Muscle of leg (tissue), 11 donors: Measurements from ENCODE around the gene FBN1. TPM values are rescaled to one million over a fixed set of nuclear protein-coding genes. Genes with fewer than 3 reads are reported as not detected.

Experiments used
- DNase-seq: peaks from one replicate; pipeline ENCODE4 v3.0.0; 2013
- H3K27ac ChIP-seq: one replicate; pipeline ENCODE4 v1.5.1; 2013; ENCODE audit warnings: mild to moderate bottlenecking, low read length, control low read depth
- H3K27me3 ChIP-seq: one replicate; pipeline ENCODE4 v1.6.1; 2013; ENCODE audit warnings: low read length; ENCODE audit not compliant: control insufficient read depth, insufficient read depth
- H3K36me3 ChIP-seq: one replicate; pipeline ENCODE4 v1.6.1; 2013; ENCODE audit warnings: low read length; ENCODE audit not compliant: control insufficient read depth, insufficient read depth
- H3K4me1 ChIP-seq: one replicate; pipeline ENCODE4 v1.6.1; 2013; ENCODE audit warnings: low read length; ENCODE audit not compliant: control insufficient read depth, insufficient read depth
- H3K4me3 ChIP-seq: one replicate; pipeline ENCODE4 v1.5.1; 2013; ENCODE audit warnings: low read length, control low read depth
- H3K9me3 ChIP-seq: replicated peaks from 2 replicates; pipeline ENCODE4 v1.6.1; 2013; ENCODE audit warnings: low read depth, low read length; ENCODE audit not compliant: control insufficient read depth
- WGBS: methylation state at CpG from one replicate; pipeline ENCODE4 v1.1.5; 2013; ENCODE audit warnings: missing lambda C conversion rate; ENCODE audit not compliant: insufficient coverage; 5-methylcytosine and 5-hydroxymethylcytosine counted together
- polyA plus RNA-seq, 8 donors: library from polyadenylated mRNA; unstranded; fragments of 120-200 nt; gene quantifications; one replicate each; pipeline versions ENCODE4 v1.2.1 to v1.2.3, GENCODE V29; 2013; ENCODE audit warnings: inconsistent platforms in 1 of 8, low replicate concordance in 1 of 8; ENCODE audit not compliant: insufficient read length in 8 of 8, insufficient read depth in 1 of 8
- total RNA-seq: library from RNA; stranded (reverse); fragments of 120-200 nt; gene quantifications from one replicate; pipeline ENCODE4 v1.2.4, GENCODE V29; 2013

Gene FBN1
- total and polyA plus RNA-seq, 9 donors = 137 to 392 (median 243) TPM

DNA sequence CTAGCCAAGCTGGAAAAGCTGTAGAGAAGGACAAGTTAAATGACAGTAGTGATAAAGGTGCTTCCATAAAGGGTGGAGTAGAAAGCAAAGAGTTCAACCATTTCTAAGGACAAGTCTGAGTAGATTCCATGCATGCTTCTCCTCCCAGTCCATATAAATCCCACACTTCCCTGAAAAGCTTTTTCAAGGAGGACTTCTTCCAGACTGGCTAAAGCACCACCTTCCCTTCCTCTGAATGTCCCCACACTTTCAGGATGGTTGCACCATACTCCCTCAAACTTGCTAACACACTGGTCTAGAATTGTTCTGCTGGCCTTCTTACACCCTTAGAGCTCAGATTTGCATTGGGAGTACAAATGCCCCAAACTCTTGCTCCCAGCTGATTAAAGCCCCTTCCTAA lies 40.9 kb downstream of the FBN1 start:
- Histone ChIP-seq H3K4me3 (no peak overlapping the region), H3K9me3 (no peaks in the 10 kb centered on the region), H3K36me3 (peaks cover 28% of the 10 kb centered on the region), H3K27me3 (no peaks in the 10 kb centered on the region), H3K4me1 (peaks cover 5% of the 10 kb centered on the region), H3K27ac (peak overlapping the region; percentile 6)
- DNase-seq = no peak

DNA sequence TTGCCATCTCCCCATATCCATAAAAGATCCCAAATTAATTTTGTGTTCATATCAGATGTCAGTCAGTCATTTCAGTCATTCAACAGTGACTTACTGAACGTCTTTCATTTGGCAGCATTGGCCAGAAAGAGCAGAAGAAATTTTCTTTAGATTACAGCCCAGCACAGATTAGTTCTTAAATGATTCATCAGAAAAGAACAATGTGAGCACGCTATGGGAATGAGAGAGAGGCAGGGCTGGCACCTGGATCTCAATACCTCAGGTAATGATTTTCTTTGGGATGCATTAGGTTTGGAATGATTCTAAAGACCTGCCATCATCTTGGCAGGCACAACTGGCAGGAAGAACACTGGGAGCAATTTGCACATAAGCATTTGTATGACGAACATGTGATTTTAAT lies 41.6 kb downstream of the FBN1 start:
- H3K9me3 ChIP-seq = no peaks in the 10 kb centered on the region
- H3K27ac ChIP-seq = peak overlapping the region; percentile 78
- peaks cover 22% of the 10 kb centered on the region for H3K36me3 ChIP-seq
- WGBS = 71% methylated on average over 1 of the region's 3 CpGs
- H3K27me3 ChIP-seq = no peaks in the 10 kb centered on the region
- no peak overlapping the region for H3K4me3 ChIP-seq
- H3K4me1 ChIP-seq = peaks cover 5% of the 10 kb centered on the region
- DNase-seq = no peak

DNA sequence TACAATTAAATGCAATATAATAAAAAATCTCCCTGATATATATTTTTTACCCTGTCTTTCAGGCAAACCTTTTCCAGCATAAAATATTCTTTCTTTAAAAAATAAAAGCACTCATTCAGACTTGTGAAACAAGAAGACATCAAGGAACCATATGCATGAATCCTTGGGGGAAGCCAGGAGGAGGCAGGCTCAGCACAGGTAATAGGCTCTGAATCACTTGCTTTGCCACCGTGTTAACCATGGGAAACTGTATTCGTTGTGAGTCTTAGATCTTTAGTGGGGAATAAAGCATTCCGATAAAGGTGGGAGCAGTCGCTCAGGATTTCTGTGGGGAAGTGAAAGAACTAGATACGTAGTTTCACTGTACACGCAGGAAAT lies 42.4 kb downstream of the FBN1 start:
- no peak for DNase-seq
- H3K27ac ChIP-seq = peak overlapping the region; percentile 78
- no peak overlapping the region for H3K4me3 ChIP-seq
- 43% methylated on average over 2 of the region's 6 CpGs for WGBS
- H3K4me1 ChIP-seq = peaks cover 5% of the 10 kb centered on the region
- no peaks in the 10 kb centered on the region for H3K9me3 ChIP-seq
- no peaks in the 10 kb centered on the region for H3K27me3 ChIP-seq
- peaks cover 24% of the 10 kb centered on the region for H3K36me3 ChIP-seq

DNA sequence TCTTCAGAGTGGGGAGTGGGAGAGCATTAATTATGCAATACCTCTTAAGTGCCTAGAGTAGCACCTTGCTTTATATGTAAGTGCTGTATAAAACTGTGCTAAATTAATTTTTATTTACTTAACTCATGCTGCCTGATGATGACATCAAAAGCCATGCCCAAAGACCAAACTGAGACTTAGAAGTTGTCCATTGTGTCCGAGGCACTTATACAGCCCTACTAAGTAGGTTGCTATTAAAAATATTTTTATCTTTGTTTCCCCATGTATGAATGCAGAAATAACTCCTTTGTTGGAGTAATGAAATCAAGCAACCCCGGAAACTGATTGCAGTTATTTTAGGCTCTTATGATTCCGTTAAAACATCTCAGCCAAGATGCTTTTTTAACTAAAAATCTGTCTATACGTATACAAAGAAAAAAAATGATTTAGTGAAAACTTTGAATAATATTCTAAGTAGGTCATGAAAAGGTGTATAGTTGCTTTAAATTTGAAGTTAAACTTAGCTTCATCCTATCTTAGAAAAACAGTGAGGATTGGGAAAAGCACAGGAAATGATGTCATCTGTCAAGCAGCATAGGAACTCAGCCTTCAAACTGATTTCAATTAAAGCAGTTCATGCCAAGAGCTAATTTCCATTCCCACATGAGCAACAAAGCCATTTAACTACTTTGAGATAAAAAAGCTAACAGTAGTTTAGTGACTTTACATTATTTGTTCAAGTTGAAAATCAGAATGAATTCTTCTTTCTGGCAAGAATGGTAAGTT lies 43.0 kb downstream of the FBN1 start:
- H3K9me3 ChIP-seq = no peaks in the 10 kb centered on the region
- H3K27ac ChIP-seq = peak overlapping the region; percentile 78
- DNase-seq = peak; percentile 85
- H3K36me3 ChIP-seq = peaks cover 25% of the 10 kb centered on the region
- H3K4me3 ChIP-seq = no peak overlapping the region
- no CpG with 5 or more reads among the region's 4 CpGs for WGBS
- H3K27me3 ChIP-seq = no peaks in the 10 kb centered on the region
- H3K4me1 ChIP-seq = peaks cover 5% of the 10 kb centered on the region

DNA sequence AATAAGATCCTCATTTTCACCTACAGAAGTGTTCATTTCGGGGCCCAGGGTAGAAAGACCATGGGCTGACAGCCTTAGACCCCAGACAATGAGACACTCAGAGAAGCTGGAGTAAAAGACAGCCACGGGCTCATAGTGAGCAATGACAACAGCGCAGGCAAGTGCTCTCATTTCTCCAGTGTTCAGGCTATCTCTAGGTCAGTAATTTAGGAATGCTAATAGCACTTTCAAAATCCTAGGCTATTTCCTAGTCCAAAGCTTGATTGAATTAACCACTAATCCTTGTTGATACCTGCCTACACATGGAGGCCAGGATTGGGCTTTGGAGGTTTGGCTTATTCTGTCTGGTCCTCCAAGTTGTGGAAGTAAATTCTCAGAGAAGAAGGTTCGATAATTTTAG lies 44.4 kb downstream of the FBN1 start:
- H3K4me1 ChIP-seq = peaks cover 5% of the 10 kb centered on the region
- H3K4me3 ChIP-seq = no peak overlapping the region
- 73% methylated on average over 2 of the region's 4 CpGs for WGBS
- DNase-seq = no peak
- H3K27me3 ChIP-seq = no peaks in the 10 kb centered on the region
- H3K36me3 ChIP-seq = peaks cover 36% of the 10 kb centered on the region
- H3K27ac ChIP-seq = no peak overlapping the region
- no peaks in the 10 kb centered on the region for H3K9me3 ChIP-seq

DNA sequence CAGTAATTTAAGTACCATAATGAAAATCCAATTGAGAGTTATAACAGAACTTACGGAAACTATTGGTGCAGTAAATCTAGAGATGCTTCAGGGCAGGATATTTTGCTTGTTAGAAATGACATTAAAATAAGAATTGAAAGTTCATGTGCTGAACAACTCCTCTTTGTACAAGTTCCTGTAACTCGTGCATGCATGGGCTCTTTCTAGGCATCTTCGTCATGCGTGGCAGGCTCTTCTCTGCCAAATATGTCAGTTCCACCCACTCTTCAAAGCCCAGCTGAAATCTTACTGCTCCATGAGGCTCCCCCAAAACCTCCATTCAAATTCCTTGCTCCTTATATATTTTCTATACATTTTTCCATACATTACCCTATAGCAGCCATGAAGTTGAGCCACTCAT lies 48.7 kb downstream of the FBN1 start:
- no peak overlapping the region for H3K4me3 ChIP-seq
- WGBS = 82% methylated on average over 3 of the region's 4 CpGs
- H3K27me3 ChIP-seq = no peaks in the 10 kb centered on the region
- no peak for DNase-seq
- peaks cover 48% of the 10 kb centered on the region for H3K36me3 ChIP-seq
- H3K27ac ChIP-seq = no peak overlapping the region
- H3K9me3 ChIP-seq = no peaks in the 10 kb centered on the region
- no peaks in the 10 kb centered on the region for H3K4me1 ChIP-seq

DNA sequence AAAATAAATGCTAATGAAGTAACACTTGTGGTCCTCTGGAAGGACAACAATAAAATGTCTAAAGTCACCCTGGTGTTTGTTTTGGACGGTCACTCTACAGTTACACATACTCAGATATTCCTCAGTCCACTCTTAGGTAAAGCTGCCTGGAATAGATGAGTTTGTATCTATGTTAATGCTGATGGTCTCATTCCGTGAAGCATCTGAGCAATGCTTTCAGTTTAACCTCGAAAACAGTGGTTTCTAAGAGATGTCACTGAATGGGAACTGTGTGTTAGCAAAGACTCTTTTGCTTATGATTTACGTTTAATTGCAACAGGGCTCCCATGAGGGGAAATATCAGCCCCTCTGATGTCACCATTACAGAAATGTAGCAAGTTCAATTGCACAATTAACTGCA lies 49.1 kb downstream of the FBN1 start:
- H3K36me3 ChIP-seq = peaks cover 46% of the 10 kb centered on the region
- no peak for DNase-seq
- H3K4me3 ChIP-seq = no peak overlapping the region
- H3K27ac ChIP-seq = no peak overlapping the region
- 62% methylated on average over 2 of the region's 4 CpGs for WGBS
- no peaks in the 10 kb centered on the region for H3K4me1 ChIP-seq
- no peaks in the 10 kb centered on the region for H3K9me3 ChIP-seq
- H3K27me3 ChIP-seq = no peaks in the 10 kb centered on the region

DNA sequence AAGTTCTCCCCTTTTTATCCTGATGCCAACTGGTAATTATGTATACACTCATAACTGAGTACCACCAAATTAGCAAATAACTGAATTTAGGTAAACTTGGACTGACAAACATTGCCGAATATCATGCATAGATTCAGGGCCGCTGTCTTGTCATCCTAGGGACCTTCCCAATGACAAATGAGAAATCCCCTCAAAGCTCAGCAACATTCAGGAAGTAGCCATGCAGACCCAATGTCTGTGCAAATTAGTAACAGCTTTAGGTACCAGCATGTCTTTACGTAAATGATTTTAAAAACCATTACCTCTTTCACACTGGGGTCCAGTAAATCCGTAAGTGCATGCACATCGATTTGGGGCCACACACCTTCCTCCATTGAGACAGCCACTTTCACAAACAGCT lies 49.5 kb downstream of the FBN1 start:
- no peak overlapping the region for H3K27ac ChIP-seq
- DNase-seq = no peak
- no peak overlapping the region for H3K4me3 ChIP-seq
- no peaks in the 10 kb centered on the region for H3K27me3 ChIP-seq
- H3K36me3 ChIP-seq = peaks cover 43% of the 10 kb centered on the region
- H3K4me1 ChIP-seq = no peaks in the 10 kb centered on the region
- H3K9me3 ChIP-seq = no peaks in the 10 kb centered on the region
- 75% methylated on average over 3 of the region's 5 CpGs for WGBS

DNA sequence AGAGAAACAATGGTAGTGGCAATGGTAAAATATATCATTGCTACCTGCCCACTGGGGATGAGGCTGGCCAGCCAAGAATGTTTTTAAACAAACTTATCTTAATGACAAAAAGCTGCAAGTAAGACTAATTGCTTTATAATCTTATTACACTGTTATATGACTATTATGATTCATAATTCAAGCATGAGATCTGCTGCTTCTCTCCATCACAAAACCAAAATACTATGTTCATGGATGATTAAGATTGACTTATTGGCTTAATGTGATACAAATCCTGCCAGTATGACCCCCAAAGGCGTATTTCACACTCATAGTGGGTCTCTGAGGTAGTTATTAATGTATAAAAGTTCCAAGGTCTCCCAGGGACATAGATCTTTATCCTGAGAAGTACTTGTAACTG lies 52.6 kb downstream of the FBN1 start:
- no peak for DNase-seq
- Histone ChIP-seq H3K9me3 (no peaks in the 10 kb centered on the region), H3K4me3 (no peak overlapping the region), H3K27me3 (no peaks in the 10 kb centered on the region), H3K36me3 (peaks cover 35% of the 10 kb centered on the region), H3K4me1 (no peaks in the 10 kb centered on the region), H3K27ac (no peak overlapping the region)
- WGBS = no CpG with 5 or more reads among the region's 1 CpG

DNA sequence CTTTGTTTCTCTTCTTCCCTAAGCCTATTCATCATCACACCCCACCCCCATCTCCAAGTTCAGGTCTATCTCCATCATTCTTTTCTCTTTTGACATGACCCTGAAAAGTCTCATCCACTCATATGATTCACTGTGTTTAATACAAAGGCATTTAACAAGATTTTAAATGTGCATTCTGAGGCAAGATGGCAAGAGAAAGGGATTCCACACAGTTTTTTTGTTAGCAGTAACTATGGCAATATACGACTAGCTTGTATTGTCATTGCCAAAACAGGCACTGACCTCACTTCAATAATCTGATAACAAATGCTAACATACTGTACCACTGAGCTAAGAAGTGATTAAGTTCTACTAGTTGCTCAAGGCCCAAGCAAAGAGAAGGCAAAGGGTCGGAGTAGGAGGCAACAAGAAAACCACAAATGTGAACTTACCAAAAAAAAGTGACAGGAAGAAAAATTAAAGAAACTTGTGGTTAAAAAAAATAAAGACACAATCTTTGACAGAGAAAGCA lies 53.2 kb downstream of the FBN1 start:
- H3K27ac ChIP-seq = no peak overlapping the region
- H3K36me3 ChIP-seq = peaks cover 29% of the 10 kb centered on the region
- H3K4me1 ChIP-seq = no peaks in the 10 kb centered on the region
- WGBS = no CpG with 5 or more reads among the region's 2 CpGs
- no peaks in the 10 kb centered on the region for H3K27me3 ChIP-seq
- H3K9me3 ChIP-seq = no peaks in the 10 kb centered on the region
- no peak for DNase-seq
- H3K4me3 ChIP-seq = no peak overlapping the region

DNA sequence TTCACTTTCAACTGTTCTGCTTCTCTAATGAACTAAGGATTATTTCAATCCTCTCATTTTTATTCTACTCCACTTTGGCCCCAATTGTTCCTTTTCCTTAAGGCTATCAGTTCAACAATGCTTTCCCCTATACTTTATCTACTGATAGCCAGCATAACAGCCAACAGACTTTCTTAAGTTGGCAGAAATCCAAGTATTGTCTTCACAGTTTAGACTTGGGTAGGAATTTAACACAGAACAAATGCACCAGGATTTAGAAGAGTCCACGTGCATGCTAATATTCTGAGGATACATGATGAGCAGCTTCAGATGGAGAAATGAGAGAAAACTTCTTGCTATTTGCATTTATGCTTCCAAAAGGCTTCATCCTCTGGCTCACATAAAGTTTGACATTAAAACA lies 54.8 kb downstream of the FBN1 start:
- peak; percentile 65 for DNase-seq
- Histone ChIP-seq H3K4me3 (no peak overlapping the region), H3K27me3 (no peaks in the 10 kb centered on the region), H3K9me3 (no peaks in the 10 kb centered on the region), H3K4me1 (no peaks in the 10 kb centered on the region), H3K36me3 (peaks cover 16% of the 10 kb centered on the region), H3K27ac (no peak overlapping the region)
- no CpG with 5 or more reads among the region's 1 CpG for WGBS
